ENCODE results near the gene IMMP1L. TPM values are rescaled to one million over a fixed set of nuclear protein-coding genes. Genes with fewer than 3 reads are reported as not detected.

The IMMP1L gene
- total and polyA plus RNA-seq, 2 of the 8 experiments (the other 6 are each of a cell fraction or from before 2014, with no cell fraction given) = 27.4 to 47.7 TPM

GRCh38 chr11:31408201-31408600 is 101.2 kb downstream of the IMMP1L start:
- Histone ChIP-seq H2BK15ac (ENCODE audit: low read length) (no peak overlapping the region), H2AFZ (ENCODE audit: low read length) (no peak overlapping the region), H2BK5ac (ENCODE audit: low read depth, low read length) (no peak overlapping the region), H3K56ac (replicated peaks; ENCODE audit: insufficient read length, low read depth, low read length) (no peak overlapping the region), H3K79me1 (ENCODE audit: low read depth, low read length) (no peaks in the 10 kb centered on the region), H3K36me3 (ENCODE audit: control insufficient read depth in 2 of 4, insufficient read depth in 4 of 4, low read length in 3 of 4) (peaks cover 0 to 2% (median 0%) of the 10 kb centered on the region in 4 experiments; a peak in 1 of 8 replicates), H3K4me2 (ENCODE audit: insufficient read depth in 1 of 2, low read depth in 2 of 2, low read length in 2 of 2) (no peak overlapping the region), H4K20me1 (replicated peaks in 1 of 2; ENCODE audit: control insufficient read depth in 1 of 2, insufficient read depth in 2 of 2, low read length in 2 of 2) (no peaks in the 10 kb centered on the region), H3K27me3 (replicated peaks in 1 of 4; ENCODE audit: control insufficient read depth in 3 of 4, extremely low read depth in 1 of 4, insufficient read depth in 3 of 4, low read length in 3 of 4) (no peaks in the 10 kb centered on the region), H3K23me2 (ENCODE audit: low read depth, low read length) (no peaks in the 10 kb centered on the region), H3K79me2 (ENCODE audit: control insufficient read depth in 1 of 2, insufficient read depth in 2 of 2, low read length in 2 of 2) (no peaks in the 10 kb centered on the region), H3K23ac (ENCODE audit: insufficient read length) (no peak overlapping the region), H3K4ac (replicated peaks; ENCODE audit: insufficient read length, low read depth, low read length) (no peak overlapping the region), H4K8ac (ENCODE audit: extremely low read depth, insufficient read depth, low read length) (no peak overlapping the region), H3K4me3 (ENCODE audit: extremely low read depth in 1 of 4, insufficient read depth in 2 of 4, low read depth in 3 of 4, low read length in 4 of 4) (no peak overlapping the region), H3K9me3 (ENCODE audit: insufficient read depth in 2 of 2, low read depth in 1 of 2, low read length in 1 of 2) (no peaks in the 10 kb centered on the region), H2BK120ac (replicated peaks; ENCODE audit: low read depth, low read length) (no peak overlapping the region), H3K9ac (replicated peaks in 1 of 4; ENCODE audit: extremely low read depth in 1 of 4, low read depth in 3 of 4, low read length in 3 of 4) (no peak overlapping the region), H2BK20ac (ENCODE audit: low read length) (no peak overlapping the region), H3K18ac (ENCODE audit: extremely low read depth, low read length) (no peak overlapping the region), H3K14ac (ENCODE audit: insufficient read length) (no peak overlapping the region), H2BK12ac (ENCODE audit: low read depth, low read length) (no peak overlapping the region), H4K91ac (replicated peaks; ENCODE audit: insufficient read length, low read length) (no peak overlapping the region), H3K4me1 (replicated peaks in 1 of 4; ENCODE audit: control insufficient read depth in 3 of 4, insufficient read depth in 4 of 4, low read length in 3 of 4) (no peaks in the 10 kb centered on the region), H2AK5ac (ENCODE audit: low read depth, low read length) (no peak overlapping the region), H4K5ac (ENCODE audit: insufficient read length, low read depth, low read length) (no peak overlapping the region), H3K27ac (ENCODE audit: low read depth, low read length) (no peak overlapping the region)
- FAIRE-seq (no peak), DNase-seq (ENCODE audit: low read depth in 1 of 2, low spot score in 2 of 2) (no peak)
- ChIA-PET POLR2A (ENCODE audit: partially characterized antibody) (no interaction called here), CTCF (ENCODE audit: partially characterized antibody) (interaction anchor here (2.8 kb wide), 1 partner anchor 10 kb away, joined by 11 read pairs; no protein-coding TSS in a partner anchor)
- 100% methylated on average over 2 of the region's 2 CpGs; no CpG with 5 or more reads in 1 of the 2 experiments for WGBS, 2 experiments (ENCODE audit: extremely low coverage in 1 of 2, insufficient coverage in 1 of 2, insufficient read length in 1 of 2, insufficient replicate concordance in 2 of 2, low coverage in 1 of 2, low lambda C conversion rate in 2 of 2, missing lambda C conversion rate in 1 of 2)
- no peak for TF ChIP-seq POLR2AphosphoS5 (IDR thresholded peaks at IDR 0.05; ENCODE audit: low read depth, low read length)
- TF ChIP-seq GABPA (IDR thresholded peaks at IDR 0.05; ENCODE audit: borderline replicate concordance, insufficient read depth, low read length) = no peak
- TF ChIP-seq MAFK (IDR thresholded peaks at IDR 0.05; ENCODE audit: low read depth, low read length) = no peak
- no peak for TF ChIP-seq SAP30 (IDR thresholded peaks at IDR 0.05; ENCODE audit: insufficient read depth, insufficient replicate concordance, low read length)
- TF ChIP-seq EGR1 (IDR thresholded peaks at IDR 0.05; ENCODE audit: borderline replicate concordance, low read depth, low read length) = no peak
- no peak for TF ChIP-seq ASH2L (IDR thresholded peaks at IDR 0.05; ENCODE audit: low read length)
- TF ChIP-seq BACH1 (IDR thresholded peaks at IDR 0.05; ENCODE audit: low read length) = no peak
- TF ChIP-seq RAD21 (IDR thresholded peaks at IDR 0.05 in 1 of 2, conservative IDR thresholded peaks at IDR 0.05 in 1 of 2; ENCODE audit: low read depth in 2 of 2, low read length in 2 of 2) = no peak
- no peak for TF ChIP-seq NRF1 (IDR thresholded peaks at IDR 0.05; ENCODE audit: low read depth, low read length)
- TF ChIP-seq PHF8 (conservative IDR thresholded peaks at IDR 0.05; ENCODE audit: low read depth, low read length) = no peak
- TF ChIP-seq SIRT6 (IDR thresholded peaks at IDR 0.05; ENCODE audit: low read length) = no peak
- no peak for TF ChIP-seq KDM4A (IDR thresholded peaks at IDR 0.05; ENCODE audit: low read depth, low read length, severe bottlenecking)
- no peak for TF ChIP-seq CHD2 (IDR thresholded peaks at IDR 0.05; ENCODE audit: low read length)
- no peak for TF ChIP-seq GTF2F1 (IDR thresholded peaks at IDR 0.05; ENCODE audit: borderline replicate concordance, low read depth, low read length)
- TF ChIP-seq JUND (IDR thresholded peaks at IDR 0.05; ENCODE audit: low read length) = no peak
- TF ChIP-seq TCF12 (IDR thresholded peaks at IDR 0.05; ENCODE audit: low read depth, low read length) = no peak

Data from H1 (cell line).